K562 (cell line): ENCODE results near the gene SV2A. TPM values are rescaled to one million over a fixed set of nuclear protein-coding genes. Genes with fewer than 3 reads are reported as not detected.

Source experiments
- ARNT ChIP-seq, 2 experiments: fragments of 450-650 bp; IDR thresholded peaks; 2 replicates each; pipeline ENCODE4 v1.6.1; 2016; ENCODE audit warnings: mild to moderate bottlenecking in 1 of 2
- CEBPG ChIP-seq, 3 experiments: fragments of 200-800 bp in 1 of 3; sonication (Bioruptor generic) in 1 of 3; sonication (generic) in 1 of 3; formaldehyde crosslinking in 1 of 3; IDR thresholded peaks in 2 of 3; conservative IDR thresholded peaks in 1 of 3; 2 replicates each; pipeline versions ENCODE4 v1.6.1 to v1.8.0; 2016 to 2022; ENCODE audit warnings: missing compliant biosample characterization in 2 of 3, missing genetic modification characterization in 2 of 3, mild to moderate bottlenecking in 1 of 3, missing genetic modification reagents in 1 of 3
- DNMT1 ChIP-seq: fragments of 450-650 bp; IDR thresholded peaks from 2 replicates; pipeline ENCODE4 v1.6.1; 2016; ENCODE audit warnings: antibody characterized with exemption, mild to moderate bottlenecking
- MAFG ChIP-seq: fragments of 450-650 bp; conservative IDR thresholded peaks from 2 replicates; pipeline ENCODE4 v1.6.1; 2016; ENCODE audit warnings: missing genetic modification characterization, missing compliant biosample characterization
- NFE2 ChIP-seq: IDR thresholded peaks from 2 replicates; pipeline ENCODE4 v1.6.1; 2014; ENCODE audit warnings: antibody characterized with exemption, low read depth
- PBX2 ChIP-seq, 2 experiments: IDR thresholded peaks in 1 of 2; conservative IDR thresholded peaks in 1 of 2; 2 replicates each; pipeline ENCODE4 v1.6.1; 2016; ENCODE audit warnings: low read depth in 2 of 2, mild to moderate bottlenecking in 1 of 2, missing compliant biosample characterization in 1 of 2, missing genetic modification characterization in 1 of 2, moderate library complexity in 1 of 2
- THRAP3 ChIP-seq: fragments of 450-650 bp; IDR thresholded peaks from 2 replicates; pipeline ENCODE4 v1.6.1; 2016; ENCODE audit warnings: mild to moderate bottlenecking, inconsistent platforms, borderline replicate concordance
- ZBED1 ChIP-seq: IDR thresholded peaks from 2 replicates; pipeline ENCODE4 v1.6.1; 2014
- ZNF561 ChIP-seq: fragments of 450-650 bp; formaldehyde crosslinking; conservative IDR thresholded peaks from 2 replicates; pipeline ENCODE4 v1.4.0; 2020; ENCODE audit warnings: mild to moderate bottlenecking, moderate library complexity
- ZNF583 ChIP-seq: fragments of 250-450 bp; sonication (Bioruptor Pico); IDR thresholded peaks from 2 replicates; pipeline ENCODE4 v1.4.0; 2020
- ZNF780A ChIP-seq: fragments of 250-450 bp; sonication (Bioruptor Pico); IDR thresholded peaks from 2 replicates; pipeline ENCODE4 v1.5.0; 2021; ENCODE audit warnings: mild to moderate bottlenecking
- polyA plus RNA-seq, 8 experiments: library from polyadenylated mRNA; depleted of rRNA in 4 of 8; stranded (reverse) in 5 of 8; unstranded in 3 of 8; fragments of >200 nt; fragmentation: Nextera tagmentation in 2 of 8; fragmentation: Illumina TruSeq in 1 of 8; extraction: Ambion mirVana in 2 of 8; extraction: Trizol in 1 of 8; gene quantifications; 2 replicates each; pipeline versions ENCODE4 v1.2.1 to v1.2.3, GENCODE V29; 2011 to 2014; ENCODE audit warnings: inconsistent platforms in 1 of 8, missing spikeins in 1 of 8
- total RNA-seq, 7 experiments: library from RNA; depleted of rRNA in 6 of 7; stranded (reverse); fragments of >200 nt in 6 of 7; fragmentation: Illumina TruSeq in 2 of 7; extraction: Trizol in 2 of 7; gene quantifications; 2 replicates each; pipeline versions ENCODE4 v1.2.1 to v1.2.3, GENCODE V29; 2011 to 2021; ENCODE audit warnings: low replicate concordance in 1 of 7
- TF ChIP-seq, protein P1 (sequence below): fragments of 200-400 bp; formaldehyde crosslinking; IDR thresholded peaks from 2 replicates; pipeline ENCODE4 v1.6.1; 2017; ENCODE audit warnings: mild to moderate bottlenecking, low read depth, low read length, moderate library complexity
- TF ChIP-seq, protein P2 (sequence below): IDR thresholded peaks from 2 replicates; pipeline ENCODE4 v1.6.1; 2011; ENCODE audit warnings: borderline replicate concordance, low read depth, mild to moderate bottlenecking, moderate library complexity, low read length; ENCODE audit not compliant: insufficient read depth, poor library complexity, severe bottlenecking
- TF ChIP-seq, protein P3 (sequence below), 2 experiments: fragments of 450-650 bp; IDR thresholded peaks; 2 replicates each; pipeline ENCODE4 v1.6.1; 2018; ENCODE audit warnings: mild to moderate bottlenecking in 2 of 2, low read depth in 1 of 2; ENCODE audit not compliant: partially characterized antibody in 2 of 2

Gene SV2A
- total and polyA plus RNA-seq, 9 of the 15 experiments (the other 6 are each of a cell fraction or from before 2014, with no cell fraction given): 0.07 to 0.22 (median 0.11) TPM; not detected in 1

DNA sequence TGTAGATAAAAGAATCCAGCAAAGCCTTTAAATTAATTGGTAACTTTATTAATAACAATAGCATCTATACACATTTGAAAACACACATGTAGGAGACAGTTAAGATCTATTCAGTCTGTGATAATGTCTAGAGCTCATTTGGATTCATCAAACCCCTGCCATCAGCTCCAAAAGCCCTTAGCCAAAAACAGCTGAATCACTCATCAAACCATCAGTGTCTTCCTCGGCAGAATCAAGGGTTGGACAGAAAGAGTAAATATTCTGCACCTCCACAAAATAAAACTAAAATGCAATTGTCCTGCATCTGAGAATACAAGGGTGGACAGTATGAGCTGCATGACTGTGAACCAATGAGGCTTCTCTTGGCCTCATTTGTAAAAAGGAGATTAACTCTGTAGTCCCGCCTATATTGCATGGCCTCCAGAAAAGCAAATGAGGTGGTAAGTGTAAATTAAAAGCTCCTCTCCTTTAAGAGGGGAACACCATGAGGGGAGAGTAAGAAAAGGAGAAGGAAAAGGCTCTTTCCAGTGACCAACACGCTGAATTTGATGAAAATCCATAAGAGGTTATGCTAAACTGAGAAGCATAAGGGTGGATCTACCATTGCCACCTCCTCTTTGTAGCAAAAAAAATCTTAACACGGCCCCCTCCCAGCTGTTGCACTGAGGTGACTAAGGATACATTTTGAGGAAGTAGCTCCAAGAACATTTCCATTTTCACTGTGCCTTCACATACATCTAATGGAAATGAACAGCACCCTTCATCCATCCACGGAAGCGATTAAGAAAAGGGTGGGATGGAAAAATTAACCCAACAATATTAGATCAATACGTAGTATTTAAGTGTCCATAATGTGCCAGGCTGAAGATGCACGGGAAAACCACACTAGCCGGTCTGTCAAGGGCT lies 33.0 kb downstream of the SV2A start (continued):
- TF ChIP-seq ZNF583 (no peak), ZNF561 (CRISPR knock-in tag) (no peak), ARNT (IDR thresholded peaks at IDR 0.05) (no peak), CEBPG (CRISPR knock-in tag; IDR thresholded peaks at IDR 0.05) (no peak; the same call in 1 of the 2 replicates), CEBPG (tag; conservative IDR thresholded peaks at IDR 0.05 in 1 of 2, IDR thresholded peaks at IDR 0.05 in 1 of 2) (no peak), ZNF780A (no peak), PBX2 (CRISPR knock-in tag; IDR thresholded peaks at IDR 0.05; ENCODE audit: low read depth) (no peak), PBX2 (tag; conservative IDR thresholded peaks at IDR 0.05; ENCODE audit: low read depth) (peak; percentile 79), ZBED1 (no peak), THRAP3 (no peak), NFE2 (peak; percentile 85), MAFG (tag) (peak; percentile 81), DNMT1 (no peak)
- TF ChIP-seq, protein P1, sequence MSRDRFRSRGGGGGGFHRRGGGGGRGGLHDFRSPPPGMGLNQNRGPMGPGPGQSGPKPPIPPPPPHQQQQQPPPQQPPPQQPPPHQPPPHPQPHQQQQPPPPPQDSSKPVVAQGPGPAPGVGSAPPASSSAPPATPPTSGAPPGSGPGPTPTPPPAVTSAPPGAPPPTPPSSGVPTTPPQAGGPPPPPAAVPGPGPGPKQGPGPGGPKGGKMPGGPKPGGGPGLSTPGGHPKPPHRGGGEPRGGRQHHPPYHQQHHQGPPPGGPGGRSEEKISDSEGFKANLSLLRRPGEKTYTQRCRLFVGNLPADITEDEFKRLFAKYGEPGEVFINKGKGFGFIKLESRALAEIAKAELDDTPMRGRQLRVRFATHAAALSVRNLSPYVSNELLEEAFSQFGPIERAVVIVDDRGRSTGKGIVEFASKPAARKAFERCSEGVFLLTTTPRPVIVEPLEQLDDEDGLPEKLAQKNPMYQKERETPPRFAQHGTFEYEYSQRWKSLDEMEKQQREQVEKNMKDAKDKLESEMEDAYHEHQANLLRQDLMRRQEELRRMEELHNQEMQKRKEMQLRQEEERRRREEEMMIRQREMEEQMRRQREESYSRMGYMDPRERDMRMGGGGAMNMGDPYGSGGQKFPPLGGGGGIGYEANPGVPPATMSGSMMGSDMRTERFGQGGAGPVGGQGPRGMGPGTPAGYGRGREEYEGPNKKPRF: no peak
- TF ChIP-seq, protein P2, sequence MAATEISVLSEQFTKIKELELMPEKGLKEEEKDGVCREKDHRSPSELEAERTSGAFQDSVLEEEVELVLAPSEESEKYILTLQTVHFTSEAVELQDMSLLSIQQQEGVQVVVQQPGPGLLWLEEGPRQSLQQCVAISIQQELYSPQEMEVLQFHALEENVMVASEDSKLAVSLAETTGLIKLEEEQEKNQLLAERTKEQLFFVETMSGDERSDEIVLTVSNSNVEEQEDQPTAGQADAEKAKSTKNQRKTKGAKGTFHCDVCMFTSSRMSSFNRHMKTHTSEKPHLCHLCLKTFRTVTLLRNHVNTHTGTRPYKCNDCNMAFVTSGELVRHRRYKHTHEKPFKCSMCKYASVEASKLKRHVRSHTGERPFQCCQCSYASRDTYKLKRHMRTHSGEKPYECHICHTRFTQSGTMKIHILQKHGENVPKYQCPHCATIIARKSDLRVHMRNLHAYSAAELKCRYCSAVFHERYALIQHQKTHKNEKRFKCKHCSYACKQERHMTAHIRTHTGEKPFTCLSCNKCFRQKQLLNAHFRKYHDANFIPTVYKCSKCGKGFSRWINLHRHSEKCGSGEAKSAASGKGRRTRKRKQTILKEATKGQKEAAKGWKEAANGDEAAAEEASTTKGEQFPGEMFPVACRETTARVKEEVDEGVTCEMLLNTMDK: no peak
- TF ChIP-seq, protein P3, sequence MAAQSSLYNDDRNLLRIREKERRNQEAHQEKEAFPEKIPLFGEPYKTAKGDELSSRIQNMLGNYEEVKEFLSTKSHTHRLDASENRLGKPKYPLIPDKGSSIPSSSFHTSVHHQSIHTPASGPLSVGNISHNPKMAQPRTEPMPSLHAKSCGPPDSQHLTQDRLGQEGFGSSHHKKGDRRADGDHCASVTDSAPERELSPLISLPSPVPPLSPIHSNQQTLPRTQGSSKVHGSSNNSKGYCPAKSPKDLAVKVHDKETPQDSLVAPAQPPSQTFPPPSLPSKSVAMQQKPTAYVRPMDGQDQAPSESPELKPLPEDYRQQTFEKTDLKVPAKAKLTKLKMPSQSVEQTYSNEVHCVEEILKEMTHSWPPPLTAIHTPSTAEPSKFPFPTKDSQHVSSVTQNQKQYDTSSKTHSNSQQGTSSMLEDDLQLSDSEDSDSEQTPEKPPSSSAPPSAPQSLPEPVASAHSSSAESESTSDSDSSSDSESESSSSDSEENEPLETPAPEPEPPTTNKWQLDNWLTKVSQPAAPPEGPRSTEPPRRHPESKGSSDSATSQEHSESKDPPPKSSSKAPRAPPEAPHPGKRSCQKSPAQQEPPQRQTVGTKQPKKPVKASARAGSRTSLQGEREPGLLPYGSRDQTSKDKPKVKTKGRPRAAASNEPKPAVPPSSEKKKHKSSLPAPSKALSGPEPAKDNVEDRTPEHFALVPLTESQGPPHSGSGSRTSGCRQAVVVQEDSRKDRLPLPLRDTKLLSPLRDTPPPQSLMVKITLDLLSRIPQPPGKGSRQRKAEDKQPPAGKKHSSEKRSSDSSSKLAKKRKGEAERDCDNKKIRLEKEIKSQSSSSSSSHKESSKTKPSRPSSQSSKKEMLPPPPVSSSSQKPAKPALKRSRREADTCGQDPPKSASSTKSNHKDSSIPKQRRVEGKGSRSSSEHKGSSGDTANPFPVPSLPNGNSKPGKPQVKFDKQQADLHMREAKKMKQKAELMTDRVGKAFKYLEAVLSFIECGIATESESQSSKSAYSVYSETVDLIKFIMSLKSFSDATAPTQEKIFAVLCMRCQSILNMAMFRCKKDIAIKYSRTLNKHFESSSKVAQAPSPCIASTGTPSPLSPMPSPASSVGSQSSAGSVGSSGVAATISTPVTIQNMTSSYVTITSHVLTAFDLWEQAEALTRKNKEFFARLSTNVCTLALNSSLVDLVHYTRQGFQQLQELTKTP (IDR thresholded peaks at IDR 0.05; ENCODE audit: low read depth in 1 of 2, partially characterized antibody in 2 of 2): peak in 1 of 2 experiments; percentile 38
